Measurements from ENCODE around the gene WDR45B. TPM values are rescaled to one million over a fixed set of nuclear protein-coding genes. Genes with fewer than 3 reads are reported as not detected.
"Not testable (repeated sequence)": the region's sequence is repeated elsewhere in the genome, so short reads cannot be mapped to it uniquely, and the experiment has no call there.

Gene WDR45B
- total and polyA plus RNA-seq, 9 donors = 43.0 to 99.3 (median 79.3) TPM

DNA sequence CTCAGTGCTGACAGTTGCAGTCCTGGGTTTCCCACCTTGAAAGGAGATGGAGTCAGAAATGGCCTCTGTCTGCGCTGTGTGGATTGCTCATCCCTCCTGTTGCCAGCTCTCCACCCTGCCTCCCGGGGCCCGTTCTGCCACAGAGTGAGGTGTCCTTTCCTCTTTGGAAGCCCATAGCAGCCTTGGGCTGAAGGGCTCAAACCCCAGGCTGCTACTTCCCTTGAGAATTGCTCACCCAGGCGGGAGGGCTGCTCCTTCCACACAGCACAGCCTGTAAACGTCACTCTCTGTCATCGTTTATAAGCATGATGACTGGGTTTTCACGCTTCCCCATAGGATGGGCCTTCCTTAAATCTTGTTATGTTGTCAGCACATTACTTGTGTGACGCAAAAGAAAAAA, 66.0 kb downstream of the WDR45B start:
- TF ChIP-seq CTCF (IDR thresholded peaks at IDR 0.05) = no peak
- TF ChIP-seq POLR2A (IDR thresholded peaks at IDR 0.05) = no peak
- no peak for TF ChIP-seq EP300 (IDR thresholded peaks at IDR 0.05)
- H3K9me3 ChIP-seq = no peaks in the 10 kb centered on the region
- H3K4me3 ChIP-seq = no peak overlapping the region
- no peaks in the 10 kb centered on the region for H3K36me3 ChIP-seq
- no peak for DNase-seq
- no peak overlapping the region for H3K27ac ChIP-seq
- H3K4me1 ChIP-seq (ENCODE audit: insufficient read depth) = no peaks in the 10 kb centered on the region
- 85 to 91% (median 88%) methylated on average over 8 of the region's 8 CpGs for WGBS, 3 donors
- no peaks in the 10 kb centered on the region for H3K27me3 ChIP-seq
- intact Hi-C loops (cut with DNase I) = no loop called here

- WGBS, 3 donors = 71 to 85% (median 80%) methylated on average over 4 of the region's 4 CpGs
Measured at GRCh38 chr17:82579969-82580368, 68.3 kb downstream of the WDR45B start.

DNA sequence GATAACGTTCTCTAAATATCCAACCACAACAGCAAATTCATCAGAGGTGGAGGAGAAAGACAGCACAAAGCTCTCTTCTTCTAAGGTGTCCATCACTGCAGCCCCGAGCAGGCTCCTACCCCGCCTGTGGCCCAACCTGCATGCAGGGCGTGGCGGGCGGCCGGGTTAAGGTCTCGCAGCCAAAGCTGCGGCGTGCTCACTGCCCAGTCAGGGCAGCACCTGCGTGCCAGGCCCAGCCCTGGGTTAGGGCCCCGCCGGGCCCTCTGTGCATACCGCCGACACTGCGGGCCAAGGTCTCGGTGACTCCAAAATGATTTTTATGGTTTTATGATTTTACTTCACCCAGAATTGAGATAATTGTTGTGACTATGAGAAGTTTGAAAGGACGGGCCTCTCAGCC, 70.9 kb downstream of the WDR45B start:
- TF ChIP-seq CTCF (IDR thresholded peaks at IDR 0.05) (no peak), EP300 (IDR thresholded peaks at IDR 0.05) (no peak), POLR2A (IDR thresholded peaks at IDR 0.05) (no peak)
- DNase-seq = no peak
- WGBS, 3 donors = 94 to 96% (median 96%) methylated on average over 18 of the region's 18 CpGs
- intact Hi-C loops (cut with DNase I) = no loop called here
- Histone ChIP-seq H3K4me1 (ENCODE audit: insufficient read depth) (no peaks in the 10 kb centered on the region), H3K27me3 (no peaks in the 10 kb centered on the region), H3K36me3 (no peaks in the 10 kb centered on the region), H3K4me3 (no peak overlapping the region), H3K9me3 (no peaks in the 10 kb centered on the region), H3K27ac (no peak overlapping the region)

More at GRCh38 chr17:82579969-82580368, 68.3 kb downstream of the WDR45B start:
- H3K4me3 ChIP-seq; H3K4me1 ChIP-seq (ENCODE audit: insufficient read depth); H3K9me3 ChIP-seq; DNase-seq; H3K27me3 ChIP-seq; H3K36me3 ChIP-seq; H3K27ac ChIP-seq; intact Hi-C loops (cut with DNase I): not testable (repeated sequence)

GRCh38 chr17:82575581-82576221, 72.5 kb downstream of the WDR45B start:
- H3K36me3 ChIP-seq; H3K27me3 ChIP-seq; H3K9me3 ChIP-seq; H3K4me3 ChIP-seq; DNase-seq; H3K4me1 ChIP-seq (ENCODE audit: insufficient read depth); H3K27ac ChIP-seq; intact Hi-C loops (cut with DNase I): not testable (repeated sequence)
- WGBS, 3 donors = 93 to 96% (median 95%) methylated on average over 38 to 46 of the region's 52 CpGs

GRCh38 chr17:82574041-82574440, 74.2 kb downstream of the WDR45B start:
- no peaks in the 10 kb centered on the region for H3K9me3 ChIP-seq
- WGBS, 3 donors = 81 to 95% (median 92%) methylated on average over 10 to 11 of the region's 11 CpGs
- H3K4me1 ChIP-seq (ENCODE audit: insufficient read depth) = peaks cover 3% of the 10 kb centered on the region
- no peak for DNase-seq
- H3K36me3 ChIP-seq = no peaks in the 10 kb centered on the region
- no peak overlapping the region for H3K27ac ChIP-seq
- H3K4me3 ChIP-seq = no peak overlapping the region
- no peaks in the 10 kb centered on the region for H3K27me3 ChIP-seq
- TF ChIP-seq POLR2A (IDR thresholded peaks at IDR 0.05) (no peak), EP300 (IDR thresholded peaks at IDR 0.05) (no peak), CTCF (IDR thresholded peaks at IDR 0.05) (no peak)
- intact Hi-C loops (cut with DNase I) = no loop called here

Measured in ovary (tissue), 9 donors.